GM18861 (cell line): ENCODE data around the gene UEVLD.
A peak's percentile ranks its signal among the peaks of the same experiment; 100 is the strongest.

Experiments used
- ATAC-seq: cut with Tn5 transposase; IDR thresholded peaks from one replicate; pipeline ENCODE4 v1.9.1; 2021; ENCODE audit not compliant: unreplicated experiment

Gene UEVLD

GRCh38 chr11:18590571-18590970, 2.0 kb upstream of the UEVLD start:
- ATAC-seq = no peak

GRCh38 chr11:18581825-18582224, 6.7 kb downstream of the UEVLD start:
- ATAC-seq = no peak

- ATAC-seq = no peak
These were observed 8.3 kb downstream of the UEVLD start for GRCh38 chr11:18580113-18580766.

GRCh38 chr11:18578975-18579598, 9.4 kb downstream of the UEVLD start:
- peak; percentile 75 for ATAC-seq

- no peak for ATAC-seq
These were observed 13.2 kb downstream of the UEVLD start for GRCh38 chr11:18575361-18575760.

- ATAC-seq = no peak
These were observed 21.5 kb downstream of the UEVLD start for GRCh38 chr11:18567081-18567480.

GRCh38 chr11:18566406-18566805, 22.1 kb downstream of the UEVLD start:
- ATAC-seq = no peak

- no peak for ATAC-seq
These were observed 24.4 kb downstream of the UEVLD start for GRCh38 chr11:18564149-18564548.

- ATAC-seq = no peak
These were observed 25.3 kb downstream of the UEVLD start for GRCh38 chr11:18563090-18563730.

- ATAC-seq = no peak
These were observed 40.5 kb downstream of the UEVLD start for GRCh38 chr11:18548001-18548400.

- ATAC-seq = peak; percentile 73
These were observed 48.1 kb downstream of the UEVLD start for GRCh38 chr11:18540207-18541009.

GRCh38 chr11:18536209-18536608, 52.3 kb downstream of the UEVLD start:
- ATAC-seq = no peak

- no peak for ATAC-seq
These were observed 54.3 kb downstream of the UEVLD start for GRCh38 chr11:18534245-18534644.

GRCh38 chr11:18533365-18533764, 55.2 kb downstream of the UEVLD start:
- no peak for ATAC-seq

- no peak for ATAC-seq
These were observed 61.0 kb downstream of the UEVLD start for GRCh38 chr11:18527512-18527911.

- ATAC-seq = peak; percentile 83
These were observed 61.8 kb downstream of the UEVLD start, which contains the start of gene TSG101 for GRCh38 chr11:18526521-18527296. TSS of gene TSG101 (minus strand) at chr11:18526942. CDS start at chr11:18526816, 126 bp downstream.

- no peak for ATAC-seq
These were observed 62.4 kb downstream of the UEVLD start for GRCh38 chr11:18526130-18526520.

GRCh38 chr11:18524248-18524647, 64.3 kb downstream of the UEVLD start:
- no peak for ATAC-seq

GRCh38 chr11:18523084-18523483, 65.5 kb downstream of the UEVLD start:
- no peak for ATAC-seq

GRCh38 chr11:18522388-18522787, 66.1 kb downstream of the UEVLD start:
- ATAC-seq = no peak

- ATAC-seq = no peak
These were observed 67.4 kb downstream of the UEVLD start for GRCh38 chr11:18521122-18521521.
